Ammon's horn (tissue), 1 donor: ENCODE results near the gene FGF14.

Experiments
- DNase-seq: peaks from one replicate; pipeline ENCODE4 v3.0.0-alpha.2; 2016; ENCODE audit warnings: low spot score

Gene FGF14

GRCh38 chr13:102401766-102402165 is at the start of gene FGF14:
Gene FGF14, minus strand, starts transcription at chr13:102402048.
- no peak for DNase-seq

GRCh38 chr13:102443249-102443648 is 41.4 kb upstream of the FGF14 start:
- DNase-seq = no peak

GRCh38 chr13:102441085-102441484 is 39.2 kb upstream of the FGF14 start:
- no peak for DNase-seq

DNA sequence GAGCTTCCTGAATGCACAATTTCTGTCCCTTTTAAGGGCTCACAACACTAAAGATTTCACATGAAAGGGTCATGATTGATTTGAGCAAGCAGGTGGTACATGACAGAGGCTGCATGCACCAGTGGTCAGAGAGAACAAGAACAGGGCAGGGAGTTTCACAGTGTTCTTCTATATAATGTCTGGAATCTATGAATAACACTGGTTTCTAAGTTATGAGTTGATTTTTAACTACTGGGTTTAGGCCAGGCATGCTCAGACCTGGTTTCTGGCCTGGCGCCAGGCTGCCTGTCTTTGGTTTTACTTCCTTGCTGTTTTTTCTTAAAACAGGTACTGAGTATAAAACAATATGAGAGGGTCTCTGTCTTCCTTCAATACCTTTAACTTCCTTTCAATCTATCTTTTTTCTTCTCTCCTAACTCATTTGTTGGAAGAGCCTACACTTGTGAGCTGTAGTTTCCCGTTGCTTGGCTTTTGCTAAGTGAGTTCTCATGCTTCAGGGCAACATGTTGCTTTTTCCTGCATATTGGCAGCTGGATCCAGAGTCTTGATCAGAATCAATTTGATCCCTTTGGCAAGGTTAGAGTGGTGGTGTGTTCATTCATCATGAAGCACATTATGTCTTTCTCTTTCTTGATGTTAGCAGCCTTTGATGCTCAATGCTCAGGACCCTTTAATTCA is 38.5 kb upstream of the FGF14 start:
- DNase-seq = no peak

DNA sequence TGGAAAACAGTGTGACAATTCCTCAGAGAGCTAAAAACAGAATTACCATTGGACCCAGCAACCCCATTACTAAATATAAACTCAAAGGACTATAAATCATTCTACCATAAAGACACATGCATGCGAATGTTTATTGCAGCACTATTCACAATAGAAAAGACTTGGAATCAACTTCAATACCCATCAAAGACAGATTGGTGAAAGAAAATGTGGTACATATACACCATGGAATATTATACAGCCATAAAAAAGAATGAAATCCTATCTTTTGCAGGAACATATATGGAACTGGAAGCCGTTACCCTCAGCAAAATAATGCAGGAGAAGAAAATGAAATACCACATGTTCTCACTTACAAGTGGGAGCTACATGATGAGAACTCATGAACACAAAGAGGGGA is 20.8 kb upstream of the FGF14 start:
- DNase-seq = no peak

DNA sequence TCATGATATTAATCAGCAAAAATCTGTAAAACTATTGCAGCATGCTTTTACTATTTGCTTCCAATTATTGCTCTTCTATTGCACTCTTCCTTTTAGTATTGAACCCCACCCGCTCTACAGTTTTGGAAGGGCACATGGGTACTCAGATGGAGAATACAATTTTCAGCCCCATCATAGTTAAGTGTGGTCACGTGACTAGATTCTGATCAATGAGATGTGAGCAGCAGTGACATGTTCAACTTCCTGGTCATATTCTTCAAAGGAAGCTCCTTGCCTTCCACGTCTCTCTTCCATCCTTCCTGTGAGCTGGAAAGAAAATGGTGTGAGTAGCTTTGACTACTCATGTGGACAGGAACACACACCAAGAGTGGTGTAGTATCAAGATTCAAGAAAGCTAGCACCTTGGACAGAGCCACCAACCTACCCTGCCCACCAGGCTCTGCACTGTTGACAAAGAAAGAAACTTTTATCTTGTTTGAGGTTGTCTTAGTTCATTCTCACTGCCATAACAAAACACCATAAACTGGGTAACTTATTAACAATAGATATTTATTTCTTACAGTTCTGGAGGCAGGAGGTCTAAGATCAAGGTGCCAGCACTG is 3.8 kb upstream of the FGF14 start:
- DNase-seq = no peak

GRCh38 chr13:102402290-102402689 is 442 bp upstream of the FGF14 start:
- peak; percentile 85 for DNase-seq

DNA sequence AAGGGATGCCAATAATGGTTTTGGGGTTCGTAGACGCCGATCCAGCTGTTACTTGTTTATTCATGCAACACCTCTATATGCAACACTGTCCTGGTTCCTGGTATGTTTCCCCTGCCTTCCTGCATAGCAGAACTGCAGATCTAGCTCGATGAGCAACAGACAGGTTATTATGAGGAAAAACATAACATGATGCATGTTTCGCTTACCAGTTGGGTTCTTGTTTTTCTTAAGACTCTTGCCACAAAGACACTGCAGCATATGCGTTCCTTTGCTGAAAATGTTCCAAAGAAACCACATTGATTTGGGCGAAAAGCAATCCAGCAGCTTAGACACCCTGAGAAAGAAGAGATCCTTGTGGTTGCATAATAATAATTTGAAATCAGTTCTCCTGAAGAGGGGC is 583 bp downstream of the FGF14 start:
- peak; percentile 22 for DNase-seq

DNA sequence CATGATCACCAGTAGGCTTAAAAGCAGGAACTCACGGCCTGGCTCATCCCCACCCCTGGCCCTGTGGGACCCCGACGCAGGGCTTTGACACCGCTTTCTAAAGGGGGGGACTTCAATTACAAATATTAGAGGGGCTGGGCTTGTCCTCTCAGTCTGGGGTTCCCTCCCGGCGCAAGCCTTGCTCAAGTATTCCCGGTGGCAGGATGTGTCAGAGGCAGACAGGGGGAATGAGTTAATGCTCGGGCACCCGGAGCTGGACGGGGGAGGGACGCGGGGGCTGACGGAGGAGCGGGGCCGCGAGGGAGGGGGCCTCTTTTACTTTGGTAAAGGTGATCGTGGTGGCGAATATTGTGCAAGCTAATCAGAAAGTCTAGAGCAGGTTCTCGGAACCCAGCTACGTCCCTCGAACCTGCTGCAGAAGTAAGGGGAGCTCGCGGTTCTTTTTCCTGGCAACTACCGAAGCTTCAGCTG is 1.1 kb downstream of the FGF14 start:
- peak; percentile 56 for DNase-seq

GRCh38 chr13:102399791-102400674 is 1.8 kb downstream of the FGF14 start:
- DNase-seq = peak; percentile 36

- no peak for DNase-seq
Observed at GRCh38 chr13:102395939-102396338, 5.9 kb downstream of the FGF14 start.

DNA sequence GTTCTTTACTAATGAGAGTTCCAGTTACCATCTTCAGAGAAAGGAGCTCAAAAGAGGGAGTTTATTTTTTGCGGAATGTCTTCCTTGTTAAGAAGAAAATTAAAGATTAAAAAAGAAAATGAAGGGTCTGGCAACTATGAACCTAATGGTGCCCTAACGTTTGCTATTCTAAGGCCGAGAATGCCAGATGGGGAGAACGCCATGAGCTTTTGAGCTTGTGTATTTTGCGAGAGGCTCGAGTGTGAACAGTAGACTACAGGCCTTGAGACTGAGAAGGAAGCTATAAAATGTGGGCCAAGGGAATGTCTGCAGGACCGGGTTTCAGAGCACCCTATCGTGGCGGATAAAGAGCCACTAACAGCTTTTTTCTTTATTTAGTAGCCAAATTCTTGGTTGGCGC is 6.7 kb downstream of the FGF14 start:
- DNase-seq = peak; percentile 4

DNA sequence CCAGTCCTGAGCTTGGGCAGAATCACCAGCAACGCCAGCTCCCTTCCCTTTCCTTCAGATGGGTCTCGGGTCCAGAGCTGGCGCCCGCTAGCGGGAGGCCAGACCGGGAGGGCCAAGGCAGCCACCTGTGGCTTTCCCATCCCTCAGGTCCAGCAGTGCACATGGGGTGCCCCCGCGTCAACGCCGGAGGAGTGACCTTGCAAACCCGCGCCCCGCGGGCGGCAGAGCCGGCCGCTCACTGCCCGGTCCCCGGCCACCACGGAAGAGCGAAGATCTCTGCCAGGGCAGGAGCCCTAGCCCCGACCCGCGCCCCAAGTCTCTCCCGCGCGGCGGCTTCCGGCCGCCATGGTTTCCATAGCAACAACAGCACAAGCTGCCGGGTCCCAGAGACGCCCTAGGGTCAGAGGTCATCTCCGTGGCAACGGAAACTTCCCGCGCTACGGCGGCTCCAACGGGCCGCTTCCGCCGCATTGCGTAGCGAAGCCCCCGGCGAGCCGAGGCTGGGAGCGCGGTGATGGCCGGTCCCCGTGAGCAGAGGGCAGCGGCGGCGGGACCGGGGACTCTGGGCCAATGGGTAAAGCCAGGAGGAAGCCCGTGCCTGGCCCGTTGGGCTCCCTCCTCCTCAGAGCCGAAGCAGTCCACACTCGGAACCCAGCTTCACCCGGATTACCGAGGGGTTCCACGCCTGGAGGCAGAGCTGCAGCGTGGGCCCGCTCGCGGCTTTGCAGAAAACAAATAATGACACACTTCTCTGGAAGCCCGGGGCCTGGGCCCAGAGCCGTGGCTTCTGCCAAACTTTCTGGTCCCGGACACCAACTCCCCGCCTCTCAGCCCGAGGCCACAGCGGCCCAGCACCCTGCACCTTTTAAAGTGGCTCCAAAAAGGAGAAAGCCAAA is 7.4 kb downstream of the FGF14 start:
- peak; percentile 89 for DNase-seq

DNA sequence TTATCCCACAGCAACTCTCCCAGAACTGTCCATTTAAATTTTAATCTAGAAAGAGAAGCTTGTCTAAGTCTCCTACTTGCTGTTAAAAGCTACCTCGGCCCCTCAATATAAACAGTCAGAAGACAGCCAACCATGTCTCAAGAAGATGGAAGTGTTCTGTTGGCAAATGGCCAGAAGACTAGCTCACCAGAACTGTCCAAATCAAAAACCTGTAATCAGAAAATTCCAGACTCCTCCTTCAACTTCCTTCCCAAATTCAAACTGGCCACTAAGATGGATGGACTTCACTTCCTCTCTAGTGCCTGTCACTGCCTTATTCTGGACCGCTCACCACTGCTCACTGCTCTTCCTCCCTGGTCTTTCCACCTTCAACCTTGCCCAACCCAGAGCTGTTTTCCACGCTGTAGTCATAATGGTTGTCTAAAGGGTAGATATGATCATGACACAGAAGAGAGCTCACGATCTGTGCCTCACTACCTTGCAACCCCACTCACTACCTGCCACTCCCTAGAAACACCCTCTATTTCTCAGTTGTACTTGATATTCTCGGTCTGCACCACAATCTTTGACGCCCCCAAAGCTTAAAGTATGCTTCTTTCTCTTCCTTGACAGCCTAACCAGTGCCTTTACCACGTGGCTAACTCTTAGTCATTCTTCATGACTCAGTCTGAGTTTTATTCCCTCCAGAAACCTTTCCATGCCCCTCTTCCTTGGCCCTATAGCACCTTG is 9.2 kb downstream of the FGF14 start:
- no peak for DNase-seq

GRCh38 chr13:102386461-102386860 is 15.4 kb downstream of the FGF14 start:
- DNase-seq = no peak

DNA sequence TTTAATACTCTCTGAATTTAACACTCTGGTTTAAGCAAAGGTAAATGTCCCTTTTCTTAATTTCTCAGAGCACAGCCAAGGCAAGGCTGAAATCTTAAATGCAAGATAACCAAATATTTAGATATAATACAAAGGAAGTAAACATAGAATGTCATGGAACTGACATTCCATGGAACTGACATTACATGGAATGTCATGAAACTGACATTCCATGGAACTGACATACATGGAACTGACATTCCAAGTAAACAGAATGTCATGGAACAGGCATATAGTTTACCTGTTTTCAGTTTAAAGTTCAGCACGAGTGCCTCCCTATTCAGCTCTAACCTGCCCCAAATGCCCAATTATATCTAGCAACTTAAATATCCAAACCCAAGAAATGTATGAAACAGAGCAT is 21.8 kb downstream of the FGF14 start:
- no peak for DNase-seq

DNA sequence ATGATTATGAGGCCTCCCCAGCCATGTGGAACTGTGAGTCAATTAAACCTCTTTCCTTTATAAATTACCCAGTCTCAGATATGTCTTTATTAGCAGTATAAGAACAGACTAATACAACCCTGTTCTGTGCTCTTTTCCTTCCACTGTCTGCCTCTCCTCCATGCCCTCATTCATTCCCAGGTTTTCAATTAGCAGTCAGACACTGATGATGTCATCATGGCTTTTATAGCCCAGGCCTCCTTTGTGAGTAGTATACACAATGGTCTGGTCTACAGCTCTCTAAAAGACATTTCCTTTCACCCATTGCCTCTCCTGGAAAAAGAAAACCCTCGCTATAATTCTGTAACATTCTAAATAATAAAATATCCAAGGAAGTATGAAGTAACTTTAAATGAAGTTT is 25.5 kb downstream of the FGF14 start:
- DNase-seq = no peak

DNA sequence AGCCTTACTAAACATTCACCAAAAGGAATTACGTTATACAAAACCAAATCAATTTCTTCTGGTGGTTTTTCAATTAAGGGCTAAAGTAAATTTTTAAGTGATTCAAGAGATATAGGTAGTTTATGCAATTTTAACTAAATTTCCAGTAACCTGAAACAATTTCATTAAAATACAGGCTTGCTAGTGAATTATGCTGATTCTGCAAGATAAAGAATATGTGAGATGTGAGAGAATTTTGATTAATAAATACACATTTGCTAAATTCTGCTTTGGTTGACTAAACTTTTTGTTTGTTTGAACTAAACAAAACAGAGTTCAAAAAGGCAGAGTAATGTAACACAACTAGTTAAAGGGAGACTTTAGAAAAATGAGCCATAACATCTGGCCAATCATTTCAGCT is 27.1 kb downstream of the FGF14 start:
- no peak for DNase-seq

DNA sequence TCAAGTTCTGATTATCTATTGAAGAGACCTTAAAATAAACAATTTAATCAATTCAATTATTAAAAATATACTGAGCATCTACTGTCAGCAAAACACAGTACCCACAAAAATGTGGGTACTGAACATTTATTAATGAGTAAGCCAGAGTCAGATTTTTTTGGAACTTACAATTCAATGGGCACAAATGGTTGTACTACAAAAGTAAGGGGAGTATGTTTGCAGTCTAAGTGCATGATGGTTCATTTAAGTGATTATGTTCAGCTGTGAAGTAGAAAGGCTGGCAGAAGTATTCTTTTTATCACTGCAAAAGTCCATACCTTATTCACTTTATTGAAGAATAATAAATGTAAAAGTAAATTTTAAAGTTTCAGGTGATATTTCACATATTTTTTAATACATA is 27.6 kb downstream of the FGF14 start:
- DNase-seq = no peak

DNA sequence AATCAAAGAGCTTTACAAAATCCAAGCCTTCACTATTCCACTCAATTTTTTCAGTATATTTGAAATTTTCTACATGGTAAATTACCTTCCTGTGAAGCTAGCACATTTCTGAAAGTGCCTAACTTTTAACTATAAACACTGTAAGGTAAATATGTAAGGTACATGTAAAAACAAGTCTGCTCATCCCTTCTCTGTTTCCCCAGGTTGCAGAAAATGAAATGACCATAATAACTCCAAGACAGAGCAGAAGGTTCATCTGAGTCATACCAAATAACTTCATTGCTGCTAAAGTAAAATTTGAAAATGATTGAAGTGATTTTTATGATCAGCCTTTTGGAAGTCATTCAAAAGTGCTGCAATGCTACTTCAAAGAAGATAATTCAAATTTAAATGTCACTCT is 28.6 kb downstream of the FGF14 start:
- DNase-seq = no peak

GRCh38 chr13:102369302-102369701 is 32.5 kb downstream of the FGF14 start:
- DNase-seq = no peak
